H1 (cell line): ENCODE measurements around the gene FBXO8. TPM values are rescaled to one million over a fixed set of nuclear protein-coding genes. Genes with fewer than 3 reads are reported as not detected.
A peak's percentile ranks its signal among the peaks of the same experiment; 100 is the strongest.

Experiments used
- CTCF ChIA-PET: fragments of 300-600 bp; sonication (Branson Sonifier 250); formaldehyde crosslinking; loops from one replicate; lab custom pipeline; 2021; ENCODE audit not compliant: partially characterized antibody; lab: Charles Lee
- POLR2A ChIA-PET: fragments of 300-600 bp; sonication (Branson Sonifier 250); formaldehyde crosslinking; loops from one replicate; lab custom pipeline; 2021; ENCODE audit warnings: inconsistent platforms; ENCODE audit not compliant: partially characterized antibody; lab: Charles Lee
- DNase-seq, 2 experiments: peaks; one replicate each; pipeline versions ENCODE4 v3.0.0 to v3.0.0-alpha.2; 2010 to 2022; ENCODE audit warnings: low spot score in 2 of 2, low read depth in 1 of 2, mixed read lengths in 1 of 2
- FAIRE-seq: peaks from 2 replicates; lab custom pipeline; 2011; peaks lifted over from hg19 to GRCh38; lab: Jason Lieb, UNC
- H2AFZ ChIP-seq: 2 replicates; pipeline ENCODE4 v1.8.1; 2012; ENCODE audit warnings: low read length, inconsistent platforms
- H2AK5ac ChIP-seq: 2 replicates; pipeline ENCODE4 v1.6.1; 2013; ENCODE audit warnings: low read depth, low read length
- H2BK120ac ChIP-seq: replicated peaks from 2 replicates; pipeline ENCODE3; 2013; ENCODE audit warnings: low read depth, low read length, inconsistent platforms
- H2BK12ac ChIP-seq: 2 replicates; pipeline ENCODE4 v1.6.1; 2013; ENCODE audit warnings: low read depth, low read length
- H2BK15ac ChIP-seq: 2 replicates; pipeline ENCODE4 v1.6.1; 2013; ENCODE audit warnings: low read length
- H2BK20ac ChIP-seq: 2 replicates; pipeline ENCODE4 v1.6.1; 2013; ENCODE audit warnings: low read length
- H2BK5ac ChIP-seq: 2 replicates; pipeline ENCODE4 v1.6.1; 2013; ENCODE audit warnings: low read depth, low read length
- H3K14ac ChIP-seq: 2 replicates; pipeline ENCODE4 v1.6.1; 2013; ENCODE audit warnings: inconsistent platforms; ENCODE audit not compliant: insufficient read length
- H3K18ac ChIP-seq: 2 replicates; pipeline ENCODE4 v1.6.1; 2013; ENCODE audit warnings: low read length; ENCODE audit errors: extremely low read depth
- H3K23ac ChIP-seq: 2 replicates; pipeline ENCODE4 v1.6.1; 2013; ENCODE audit warnings: inconsistent platforms; ENCODE audit not compliant: insufficient read length
- H3K23me2 ChIP-seq: 2 replicates; pipeline ENCODE4 v1.6.1; 2013; ENCODE audit warnings: low read depth, low read length
- H3K27ac ChIP-seq: 2 replicates; pipeline ENCODE4 v1.6.1; 2011; ENCODE audit warnings: low read depth, low read length, inconsistent platforms
- H3K27me3 ChIP-seq, 4 experiments: replicated peaks in 1 of 4; 1 replicate in 1 of 4; 2 replicates in 3 of 4; pipeline versions ENCODE4 v1.6.1 to v1.8.1; 2011 to 2013; ENCODE audit warnings: low read length in 3 of 4, mild to moderate bottlenecking in 3 of 4, inconsistent platforms in 2 of 4, mixed read lengths in 2 of 4, moderate library complexity in 1 of 4; ENCODE audit not compliant: control insufficient read depth in 3 of 4, insufficient read depth in 3 of 4; ENCODE audit errors: extremely low read depth in 1 of 4
- H3K36me3 ChIP-seq, 4 experiments: 2 replicates each; pipeline versions ENCODE4 v1.6.1 to v1.8.1; 2011 to 2013; ENCODE audit warnings: mild to moderate bottlenecking in 4 of 4, low read length in 3 of 4, moderate library complexity in 2 of 4, control low read depth in 1 of 4, inconsistent platforms in 1 of 4; ENCODE audit not compliant: insufficient read depth in 4 of 4, control insufficient read depth in 2 of 4
- H3K4ac ChIP-seq: replicated peaks from 2 replicates; pipeline ENCODE3; 2013; ENCODE audit warnings: low read length, low read depth, mixed read lengths, inconsistent platforms; ENCODE audit not compliant: insufficient read length
- H3K4me1 ChIP-seq, 4 experiments: replicated peaks in 1 of 4; 1 replicate in 1 of 4; 2 replicates in 3 of 4; pipeline versions ENCODE4 v1.6.1 to v1.8.1; 2011 to 2013; ENCODE audit warnings: low read length in 3 of 4, inconsistent platforms in 2 of 4, mixed read lengths in 1 of 4; ENCODE audit not compliant: insufficient read depth in 4 of 4, control insufficient read depth in 3 of 4
- H3K4me2 ChIP-seq, 2 experiments: 2 replicates each; pipeline versions ENCODE4 v1.6.1 to v1.8.1; 2011 to 2013; ENCODE audit warnings: low read depth in 2 of 2, low read length in 2 of 2, control low read depth in 1 of 2, inconsistent platforms in 1 of 2, mild to moderate bottlenecking in 1 of 2; ENCODE audit not compliant: insufficient read depth in 1 of 2
- H3K4me3 ChIP-seq, 4 experiments: fragments of 200-600, 300-600 bp in 1 of 4; sonication (generic), shearing (Covaris generic), sonication (Bioruptor Twin) in 1 of 4; 2 replicates each; pipeline versions ENCODE4 v1.5.1 to v1.8.1; 2011 to 2016; ENCODE audit warnings: low read length in 4 of 4, low read depth in 3 of 4, control low read depth in 2 of 4, inconsistent platforms in 2 of 4, mild to moderate bottlenecking in 2 of 4, mixed read lengths in 1 of 4, moderate library complexity in 1 of 4; ENCODE audit not compliant: insufficient read depth in 2 of 4; ENCODE audit errors: extremely low read depth in 1 of 4
- H3K56ac ChIP-seq: replicated peaks from 2 replicates; pipeline ENCODE3; 2013; ENCODE audit warnings: low read depth, mild to moderate bottlenecking, mixed read lengths, low read length, inconsistent platforms; ENCODE audit not compliant: insufficient read length
- H3K79me1 ChIP-seq: 2 replicates; pipeline ENCODE4 v1.6.1; 2013; ENCODE audit warnings: low read depth, low read length, control low read depth
- H3K79me2 ChIP-seq, 2 experiments: 2 replicates each; pipeline versions ENCODE4 v1.6.1 to v1.8.1; 2012 to 2013; ENCODE audit warnings: low read length in 2 of 2, mild to moderate bottlenecking in 2 of 2, inconsistent platforms in 1 of 2; ENCODE audit not compliant: insufficient read depth in 2 of 2, control insufficient read depth in 1 of 2
- H3K9ac ChIP-seq, 4 experiments: replicated peaks in 1 of 4; 1 replicate in 1 of 4; 2 replicates in 3 of 4; pipeline versions ENCODE4 v1.6.1 to v1.8.1; 2011 to 2013; ENCODE audit warnings: low read depth in 3 of 4, low read length in 3 of 4, control low read depth in 2 of 4, mild to moderate bottlenecking in 2 of 4, moderate library complexity in 2 of 4, inconsistent platforms in 1 of 4; ENCODE audit errors: extremely low read depth in 1 of 4
- H3K9me3 ChIP-seq, 2 experiments: 2 replicates each; pipeline versions ENCODE4 v1.6.1 to v1.8.1; 2012 to 2013; ENCODE audit warnings: mild to moderate bottlenecking in 2 of 2, moderate library complexity in 2 of 2, control low read depth in 1 of 2, inconsistent platforms in 1 of 2, low read depth in 1 of 2, low read length in 1 of 2, mixed read lengths in 1 of 2; ENCODE audit not compliant: insufficient read depth in 2 of 2
- H4K20me1 ChIP-seq, 2 experiments: replicated peaks in 1 of 2; 2 replicates each; pipeline versions ENCODE3 to v1.8.1; 2011 to 2013; ENCODE audit warnings: inconsistent platforms in 2 of 2, low read length in 2 of 2, mild to moderate bottlenecking in 1 of 2; ENCODE audit not compliant: insufficient read depth in 2 of 2, control insufficient read depth in 1 of 2
- H4K5ac ChIP-seq: 2 replicates; pipeline ENCODE4 v1.6.1; 2013; ENCODE audit warnings: low read length, low read depth, mixed read lengths, inconsistent platforms; ENCODE audit not compliant: insufficient read length
- H4K8ac ChIP-seq: 2 replicates; pipeline ENCODE4 v1.8.0; 2013; ENCODE audit warnings: mild to moderate bottlenecking, moderate library complexity, low read length, inconsistent platforms; ENCODE audit not compliant: insufficient read depth; ENCODE audit errors: extremely low read depth
- H4K91ac ChIP-seq: replicated peaks from 2 replicates; pipeline ENCODE3; 2013; ENCODE audit warnings: low read length, mixed read lengths, inconsistent platforms; ENCODE audit not compliant: insufficient read length
- EZH2 ChIP-seq: fragments of 200-600 bp; sonication (generic); IDR thresholded peaks from 2 replicates; pipeline ENCODE4 v1.7.1; 2012; ENCODE audit warnings: low read depth, mild to moderate bottlenecking, moderate library complexity, low read length, inconsistent platforms; ENCODE audit not compliant: severe bottlenecking
- KDM4A ChIP-seq: IDR thresholded peaks from one replicate; pipeline ENCODE4 v1.7.1; 2012; ENCODE audit warnings: low read depth, mild to moderate bottlenecking, moderate library complexity, low read length, inconsistent platforms; ENCODE audit not compliant: severe bottlenecking
- NANOG ChIP-seq: IDR thresholded peaks from 2 replicates; pipeline ENCODE4 v1.6.1; 2011; ENCODE audit warnings: low read length, low read depth, mild to moderate bottlenecking, inconsistent platforms; ENCODE audit not compliant: insufficient read depth, poor library complexity, severe bottlenecking
- SAP30 ChIP-seq: fragments of 300-600 bp; sonication (generic); IDR thresholded peaks from 2 replicates; pipeline ENCODE4 v1.7.1; 2012; ENCODE audit warnings: low read length, moderate library complexity, mild to moderate bottlenecking, inconsistent platforms; ENCODE audit not compliant: insufficient read depth, insufficient replicate concordance
- TCF12 ChIP-seq: IDR thresholded peaks from 2 replicates; pipeline ENCODE4 v1.6.1; 2011; ENCODE audit warnings: low read depth, mild to moderate bottlenecking, low read length
- WGBS, 2 experiments: shearing (Covaris generic) in 1 of 2; methylation state at CpG; one replicate each; pipeline versions ENCODE4 v1.1.6 to v1.1.7; 2013 to 2015; ENCODE audit warnings: low lambda C conversion rate in 2 of 2, mixed read lengths in 2 of 2, inconsistent platforms in 1 of 2, low coverage in 1 of 2, missing lambda C conversion rate in 1 of 2; ENCODE audit not compliant: insufficient replicate concordance in 2 of 2, insufficient coverage in 1 of 2, insufficient read length in 1 of 2; ENCODE audit errors: extremely low coverage in 1 of 2, missing lambda C conversion rate in 1 of 2; 5-methylcytosine and 5-hydroxymethylcytosine counted together
- long read RNA-seq, 2 experiments: library from RNA in 1 of 2; library from capped mRNA in 1 of 2; stranded (forward); transcript quantifications; one replicate each; pipeline ENCODE4 v2.0.0, GENCODE V29; 2021; ENCODE audit warnings: inconsistent platforms in 1 of 2
- polyA minus RNA-seq, 3 experiments: library from RNA; depleted of rRNA, polyadenylated mRNA; stranded (reverse); fragments of >200 nt; gene quantifications; 1 replicate in 2 of 3; 2 replicates in 1 of 3; pipeline ENCODE4 v1.2.3, GENCODE V29; 2011
- polyA plus RNA-seq, 7 experiments: library from polyadenylated mRNA; depleted of rRNA in 3 of 7; stranded (reverse) in 5 of 7; unstranded in 2 of 7; fragments of >200 nt in 5 of 7; fragments of 200-250 nt in 2 of 7; gene quantifications; 1 replicate in 5 of 7; 2 replicates in 1 of 7; 4 replicates in 1 of 7; pipeline versions ENCODE4 v1.2.1 to v1.2.3, GENCODE V29; 2011 to 2013; ENCODE audit warnings: missing spikeins in 2 of 7, mixed read lengths in 2 of 7
- total RNA-seq: library from RNA; stranded (reverse); fragmentation: NEBNext Ultra II Directional; extraction: Animal tissue kit (Norgen Biotek cat#: 25700); gene quantifications from 2 replicates; pipeline ENCODE4 v1.2.1, GENCODE V29; 2021

The FBXO8 gene, protein sequence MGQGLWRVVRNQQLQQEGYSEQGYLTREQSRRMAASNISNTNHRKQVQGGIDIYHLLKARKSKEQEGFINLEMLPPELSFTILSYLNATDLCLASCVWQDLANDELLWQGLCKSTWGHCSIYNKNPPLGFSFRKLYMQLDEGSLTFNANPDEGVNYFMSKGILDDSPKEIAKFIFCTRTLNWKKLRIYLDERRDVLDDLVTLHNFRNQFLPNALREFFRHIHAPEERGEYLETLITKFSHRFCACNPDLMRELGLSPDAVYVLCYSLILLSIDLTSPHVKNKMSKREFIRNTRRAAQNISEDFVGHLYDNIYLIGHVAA
- total RNA-seq, result 7.4 and 7.5 TPM in 2 replicates
- polyA plus RNA-seq (2011; rRNA removed), result 4.6 and 5.1 TPM in 2 replicates
- polyA plus RNA-seq (2011; cell fraction: cytosol; rRNA removed), result 7.0 TPM
- 2.3 TPM for polyA plus RNA-seq (2011; cell fraction: nucleus; rRNA removed)
- polyA plus RNA-seq (2012, experiment 1 of 2), result 3.7 to 8.5 TPM (median 4.6 TPM) in 4 replicates
- polyA plus RNA-seq (2012, experiment 2 of 2), result 0.58 TPM
- polyA plus RNA-seq (2013, experiment 1 of 2), result 3.8 TPM
- polyA plus RNA-seq (2013, experiment 2 of 2), result 3.8 TPM
- polyA minus RNA-seq (2011; rRNA and poly(A)+ RNA removed), result 8.2 and 8.6 TPM in 2 replicates
- polyA minus RNA-seq (2011; cell fraction: cytosol; rRNA and poly(A)+ RNA removed), result 5.7 TPM
- polyA minus RNA-seq (2011; cell fraction: nucleus; rRNA and poly(A)+ RNA removed), result 14.8 TPM
- long read RNA-seq, experiment 1, partial matches to known transcripts, result 2 of 4 reads
- long read RNA-seq, experiment 1, other reads (novel, unspliced or antisense), result 0 of 4 reads
- long read RNA-seq, experiment 2, transcript FBXO8-201 (6 exons, 2,577 nt), result major isoform, 5 of 7 reads
- long read RNA-seq, experiment 2, partial matches to known transcripts, result 2 of 7 reads
- long read RNA-seq, experiment 2, other reads (novel, unspliced or antisense), result 0 of 7 reads

DNA sequence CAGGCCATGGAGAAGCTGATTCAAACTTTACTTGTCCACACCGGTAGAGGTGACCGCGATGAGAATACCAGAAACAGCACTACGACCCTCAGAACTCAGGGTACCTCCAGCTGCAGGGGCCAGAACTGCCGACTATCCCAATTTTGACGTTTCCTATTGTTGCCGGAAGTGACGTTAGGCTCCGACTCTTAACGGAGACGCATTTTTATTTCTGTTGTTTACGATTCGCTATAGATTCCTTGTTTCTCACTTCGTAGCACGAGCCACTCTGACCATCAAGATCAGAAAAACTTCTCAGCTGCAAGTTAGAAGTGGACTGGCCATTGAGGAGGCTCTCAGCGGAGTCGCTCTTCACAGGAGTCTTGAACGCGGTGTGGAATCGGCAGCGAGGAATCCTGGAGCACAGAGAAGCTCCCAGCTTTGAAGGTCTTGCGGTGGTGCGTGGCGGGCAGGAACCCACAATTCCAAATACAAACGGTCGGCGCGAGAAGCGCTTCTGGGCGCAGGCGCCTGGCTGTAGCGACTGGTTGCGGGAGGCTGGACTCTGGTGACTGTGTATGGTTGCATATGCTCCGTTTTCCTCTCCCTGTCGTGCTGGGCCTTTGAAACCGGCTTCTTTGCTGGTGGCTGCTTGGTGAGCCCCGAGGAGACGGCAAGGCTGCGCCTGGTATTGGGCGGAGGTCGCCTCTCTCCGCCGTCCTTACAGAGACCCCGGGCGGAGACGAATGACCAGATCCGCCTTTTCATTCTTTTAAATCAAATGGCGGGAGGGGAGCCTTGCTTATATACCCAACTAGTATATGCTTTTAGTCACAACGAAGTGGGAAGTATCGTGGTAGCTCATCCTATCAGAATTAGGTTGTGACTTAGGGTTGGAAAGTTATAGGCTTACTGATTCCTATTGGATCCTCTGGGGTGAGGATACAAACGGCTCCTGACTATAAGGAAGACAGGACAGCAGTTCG is at the start of gene FBXO8, which contains the start of gene CEP44:
TSS of gene FBXO8 (minus strand) at position 161 of the 965 bp plus-strand sequence. CDS start 20,575 bp downstream, outside the sequence.
TSS of gene CEP44 (plus strand) at position 405 of the 965 bp plus-strand sequence. CDS start 15,211 bp downstream, outside the sequence.
- peaks cover 0 to 46% of the 10 kb centered on the region in 2 experiments; a peak in 2 of 4 replicates for H3K79me2 ChIP-seq
- no peak within 1 kb of the TSS for H2AK5ac ChIP-seq
- WGBS, 2 experiments, result 1% methylated on average over 50 of the region's 52 CpGs; no CpG with 5 or more reads in 1 of the 2 experiments
- H2AFZ ChIP-seq, result peak within 1 kb of the TSS; percentile 100
- peak within 1 kb of the TSS; percentile 99 for H2BK5ac ChIP-seq
- ChIA-PET CTCF (interaction anchor here (0.6 to 1.7 kb wide), 3 partner anchors 19 to 64 kb away, joined by 3 to 4 read pairs (median 4); no protein-coding TSS in a partner anchor), POLR2A (interaction anchor here (0.6 to 1.8 kb wide), 4 partner anchors 17 to 96 kb away, joined by 3 read pairs; no protein-coding TSS in a partner anchor)
- H3K27ac ChIP-seq, result peak within 1 kb of the TSS; percentile 100
- peak within 1 kb of the TSS; percentile 97 for H2BK120ac ChIP-seq
- H3K4me1 ChIP-seq, result peaks cover 0 to 3% (median 0%) of the 10 kb centered on the region in 4 experiments; a peak in 1 of 7 replicates
- H3K4me3 ChIP-seq, result peak within 1 kb of the TSS; percentile 73 to 96 (median 92)
- H3K27me3 ChIP-seq, result no peaks in the 10 kb centered on the region
- H4K20me1 ChIP-seq, result no peaks in the 10 kb centered on the region
- no peaks in the 10 kb centered on the region for H3K9me3 ChIP-seq
- peak within 1 kb of the TSS; percentile 99; the same call in 1 of the 2 replicates for H4K8ac ChIP-seq
- peak within 1 kb of the TSS; percentile 99 for H4K5ac ChIP-seq
- H3K14ac ChIP-seq, result no peak within 1 kb of the TSS
- peak within 1 kb of the TSS; percentile 86 for H3K4ac ChIP-seq
- H3K56ac ChIP-seq, result peak within 1 kb of the TSS; percentile 77
- H2BK20ac ChIP-seq, result no peak within 1 kb of the TSS
- H4K91ac ChIP-seq, result peak within 1 kb of the TSS; percentile 98
- H3K23ac ChIP-seq, result no peak within 1 kb of the TSS
- peak within 1 kb of the TSS; percentile 99 for H2BK12ac ChIP-seq
- FAIRE-seq, result peak; percentile 13
- peaks cover 2% of the 10 kb centered on the region for H3K23me2 ChIP-seq
- peak within 1 kb of the TSS; percentile 73 to 76 for H3K4me2 ChIP-seq
- H2BK15ac ChIP-seq, result peak within 1 kb of the TSS; percentile 47; the same call in 1 of the 2 replicates
- DNase-seq, result peak in 1 of 2 experiments; percentile 80
- no peaks in the 10 kb centered on the region for H3K36me3 ChIP-seq
- H3K79me1 ChIP-seq, result 0 out of 2 replicates have a peak, but pooled peaks cover 2% of the 10 kb centered on the region
- H3K9ac ChIP-seq, result peak within 1 kb of the TSS; percentile 94 to 100 (median 98)
- H3K18ac ChIP-seq, result peak within 1 kb of the TSS; percentile 99
- TF ChIP-seq TCF12, result no peak
- peak; percentile 54 for TF ChIP-seq KDM4A
- TF ChIP-seq NANOG, result peak; percentile 2
- TF ChIP-seq SAP30, result peak; percentile 99
- TF ChIP-seq EZH2, result no peak
